Kidney tubule cell (primary cell): ENCODE results near the gene ZP2.
"Not testable (repeated sequence)": the region's sequence is repeated elsewhere in the genome, so short reads cannot be mapped to it uniquely, and the experiment has no call there.

ENCODE experiments used
- DNase-seq: peaks from one replicate; pipeline ENCODE4 v3.0.0-alpha.2; 2018; ENCODE audit warnings: low spot score

The ZP2 gene

DNA sequence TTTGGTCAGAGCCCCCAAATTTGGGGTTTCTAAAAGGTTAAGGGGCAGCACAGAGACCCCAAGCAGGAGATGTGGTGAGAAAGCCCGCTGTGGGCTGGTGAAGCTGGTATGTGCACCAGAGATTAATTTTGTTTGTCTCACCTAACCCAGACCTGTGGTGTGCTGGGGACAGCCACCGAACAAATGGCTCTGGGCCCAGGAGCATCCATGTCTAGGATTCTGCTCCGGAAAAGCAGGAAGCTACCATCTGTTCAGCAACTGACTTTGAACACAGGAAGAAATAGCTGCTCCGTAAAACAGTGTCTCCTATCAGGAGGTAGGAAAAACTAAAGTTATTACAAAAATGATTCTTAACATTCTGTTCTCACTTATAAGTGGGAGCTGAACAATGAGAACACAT lies 2.7 kb upstream of the ZP2 start:
- no peak for DNase-seq

DNA sequence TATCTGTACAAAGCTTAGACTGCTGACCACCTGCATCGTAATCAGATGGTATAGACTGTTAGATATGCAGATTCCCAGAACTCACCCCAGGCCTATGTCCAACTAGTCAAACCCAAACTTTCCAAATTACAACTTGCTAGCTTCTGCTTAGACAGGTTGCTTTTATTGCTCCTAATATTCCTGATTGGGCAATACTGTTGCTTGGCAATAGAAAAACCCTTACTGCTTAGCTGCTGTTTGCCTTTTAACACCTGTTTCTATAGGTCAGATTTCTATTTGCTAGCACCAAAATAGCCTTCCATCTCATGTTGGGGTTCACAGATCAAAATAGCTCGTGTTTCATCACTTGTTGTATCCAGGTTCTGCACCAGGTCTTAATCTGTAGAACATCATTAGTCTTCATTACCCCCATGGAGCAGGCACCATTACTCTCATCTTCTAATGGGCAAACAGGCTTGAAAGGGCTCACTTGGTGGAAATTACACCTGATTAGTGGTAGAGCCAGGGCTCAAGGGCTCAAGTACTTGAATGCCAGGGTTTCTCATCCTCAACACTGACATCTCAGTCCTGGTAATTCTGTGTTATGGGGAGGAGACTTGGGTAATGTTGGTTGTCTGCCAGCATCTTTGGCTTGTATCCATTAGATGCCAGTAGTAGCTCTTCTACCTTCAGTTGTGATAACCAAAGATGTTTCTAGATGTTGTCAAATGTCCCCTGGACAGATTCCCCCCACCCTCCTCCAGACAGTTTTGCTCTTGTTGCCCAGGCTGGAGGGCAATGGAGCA lies 2.7 kb downstream of the ZP2 start:
- no peak for DNase-seq

DNA sequence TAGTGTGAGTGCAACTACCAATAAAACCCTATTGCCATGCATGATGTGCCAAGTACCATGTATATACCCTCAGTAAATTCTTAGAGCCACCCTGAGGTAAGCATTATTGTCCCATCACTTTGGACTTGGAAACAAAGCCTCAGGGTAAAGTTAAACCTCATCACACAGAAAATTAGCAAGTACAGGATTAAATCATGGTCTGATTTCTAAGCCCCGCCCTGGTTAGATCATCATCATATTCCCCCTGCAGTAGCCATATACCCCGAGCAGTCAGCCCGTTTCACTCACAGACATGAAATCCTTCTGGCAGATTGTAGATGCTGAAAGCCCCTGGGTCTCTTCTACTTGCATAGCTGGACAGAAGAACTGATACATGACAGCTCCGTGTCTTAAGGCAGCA lies 4.8 kb downstream of the ZP2 start:
- no peak for DNase-seq

DNA sequence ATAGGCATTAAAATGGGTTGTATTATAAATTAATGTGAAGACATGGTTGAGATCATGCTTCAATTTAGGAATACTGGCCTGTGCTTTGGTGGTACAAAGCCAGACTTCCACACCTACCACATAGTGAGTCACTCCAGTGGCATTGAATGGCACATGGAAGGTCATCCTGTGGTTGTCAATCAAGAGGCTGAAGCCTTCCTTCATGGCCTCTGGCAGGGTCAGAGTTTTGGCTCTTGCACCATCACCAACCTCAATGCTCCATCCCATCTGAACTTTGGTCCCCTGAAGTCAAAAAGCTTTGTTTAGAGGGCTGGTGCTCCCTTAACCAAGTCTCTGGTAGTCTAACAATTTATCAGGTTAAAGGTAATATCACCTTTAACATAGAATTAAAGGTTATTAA lies 6.1 kb downstream of the ZP2 start:
- DNase-seq, result peak; percentile 39

DNA sequence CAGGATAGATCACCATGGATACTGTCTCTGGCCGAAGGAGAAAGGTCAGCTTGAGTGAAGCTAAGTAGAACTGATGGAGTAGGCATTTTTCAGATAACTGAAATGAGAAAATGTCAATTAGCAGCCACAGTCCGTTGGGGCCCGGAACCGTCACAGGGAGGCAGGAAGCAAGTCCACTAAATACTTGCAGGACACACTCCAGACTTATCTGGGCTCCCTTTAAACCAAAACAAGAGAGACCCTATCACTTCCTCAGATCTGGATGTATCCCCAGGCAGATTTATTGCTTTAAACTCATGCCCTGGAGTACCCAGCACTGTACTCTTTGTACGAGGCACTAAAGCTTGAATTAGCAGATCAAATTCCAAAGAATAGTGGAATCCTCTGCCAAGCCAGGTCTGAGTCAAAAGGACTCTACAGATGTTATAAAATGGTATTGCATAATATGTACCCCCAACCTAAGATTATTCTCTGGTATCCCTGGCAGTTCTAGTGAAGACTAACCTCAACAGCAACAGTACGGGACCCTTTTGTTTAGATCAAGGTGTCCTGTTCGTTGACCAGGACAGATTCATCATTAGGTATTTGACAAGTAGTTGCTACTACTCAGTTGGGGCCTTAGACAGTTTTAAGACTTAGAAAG lies 8.1 kb downstream of the ZP2 start:
- DNase-seq, result no peak

DNA sequence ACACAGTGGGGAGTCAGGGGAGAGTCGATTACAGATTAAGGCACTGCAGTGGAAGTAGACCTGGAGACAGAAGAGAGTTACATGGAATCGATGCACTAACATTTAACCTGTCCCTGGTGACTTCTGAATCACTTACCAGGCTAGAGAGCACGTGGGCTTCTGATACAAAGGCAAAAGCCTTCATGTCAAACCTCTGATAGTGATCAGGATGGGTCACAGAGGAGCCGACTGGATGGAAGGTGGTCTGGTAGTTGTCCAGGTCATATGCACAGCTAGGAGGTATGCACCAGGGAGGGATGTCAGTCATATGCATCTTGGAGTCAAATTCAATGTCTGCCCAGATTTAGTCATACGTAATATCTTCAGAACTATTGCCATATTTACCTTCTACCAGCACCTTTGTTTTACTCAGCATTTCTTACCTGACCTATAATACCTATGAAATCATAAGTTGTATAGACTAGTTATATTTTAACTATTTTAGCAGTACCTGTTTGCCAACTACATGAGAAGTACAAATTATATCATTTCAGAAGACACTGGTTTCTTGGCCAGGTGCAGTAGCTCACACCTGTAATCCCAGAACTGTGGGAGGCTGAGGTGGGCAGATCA lies 11.7 kb downstream of the ZP2 start:
- no peak for DNase-seq

DNA sequence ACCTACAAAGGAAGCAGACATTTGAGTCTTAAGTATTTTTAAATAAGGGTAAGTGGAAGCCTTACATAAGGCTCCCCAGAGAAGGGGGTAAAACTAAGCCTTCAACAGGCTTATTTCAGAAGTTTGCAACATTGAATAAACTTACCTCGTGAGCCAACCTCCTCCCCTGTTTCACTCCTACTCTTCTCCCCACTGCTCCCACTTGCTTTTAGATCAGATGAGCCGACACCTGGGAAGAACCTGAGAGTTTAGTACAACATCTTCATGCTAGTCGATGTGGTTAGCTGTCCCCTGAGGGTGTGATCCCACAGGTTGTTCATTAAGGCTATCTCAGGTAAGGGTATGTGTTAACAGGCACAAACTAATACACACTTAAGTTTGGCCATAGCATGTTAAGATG lies 13.8 kb downstream of the ZP2 start:
- DNase-seq, result no peak

DNA sequence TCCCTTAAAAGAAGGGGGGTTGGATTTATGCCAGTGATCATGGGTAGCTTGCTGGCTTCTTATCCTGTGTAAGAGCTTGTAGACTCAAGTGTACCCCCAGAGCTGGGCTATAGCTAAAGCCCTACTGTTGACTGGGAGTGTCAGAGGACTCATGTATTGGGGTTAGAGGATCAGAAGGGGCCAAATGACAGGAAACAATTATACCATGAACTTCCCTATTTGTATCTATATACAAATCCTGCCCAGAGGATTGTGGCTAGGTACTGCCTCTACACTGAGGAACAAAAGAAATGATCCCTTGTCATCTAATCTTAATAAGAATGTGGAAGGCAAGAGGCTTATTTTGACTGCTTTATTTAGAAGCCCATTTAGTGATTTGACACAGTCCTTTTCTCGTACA lies 14.3 kb downstream of the ZP2 start:
- DNase-seq, result no peak

DNA sequence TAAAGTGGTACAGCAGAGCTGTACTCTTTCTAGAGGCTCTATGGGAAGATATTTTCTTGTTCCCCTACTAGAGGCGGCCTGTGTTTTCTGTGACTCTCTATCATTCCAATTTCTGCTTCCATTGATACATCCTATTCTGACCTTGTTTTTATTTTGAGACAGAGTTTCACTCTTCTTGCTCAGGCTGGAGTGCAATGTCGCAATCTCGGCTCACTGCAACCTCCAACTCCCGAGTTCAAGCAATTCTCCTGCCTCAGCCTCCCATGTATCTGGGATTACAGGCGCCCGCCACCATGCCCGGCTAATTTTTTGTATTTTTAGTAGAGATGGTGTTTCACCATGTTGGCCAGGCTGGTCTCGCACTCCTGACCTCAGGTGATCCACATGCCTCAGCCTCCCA lies 16.0 kb downstream of the ZP2 start:
- DNase-seq, result not testable (repeated sequence)

DNA sequence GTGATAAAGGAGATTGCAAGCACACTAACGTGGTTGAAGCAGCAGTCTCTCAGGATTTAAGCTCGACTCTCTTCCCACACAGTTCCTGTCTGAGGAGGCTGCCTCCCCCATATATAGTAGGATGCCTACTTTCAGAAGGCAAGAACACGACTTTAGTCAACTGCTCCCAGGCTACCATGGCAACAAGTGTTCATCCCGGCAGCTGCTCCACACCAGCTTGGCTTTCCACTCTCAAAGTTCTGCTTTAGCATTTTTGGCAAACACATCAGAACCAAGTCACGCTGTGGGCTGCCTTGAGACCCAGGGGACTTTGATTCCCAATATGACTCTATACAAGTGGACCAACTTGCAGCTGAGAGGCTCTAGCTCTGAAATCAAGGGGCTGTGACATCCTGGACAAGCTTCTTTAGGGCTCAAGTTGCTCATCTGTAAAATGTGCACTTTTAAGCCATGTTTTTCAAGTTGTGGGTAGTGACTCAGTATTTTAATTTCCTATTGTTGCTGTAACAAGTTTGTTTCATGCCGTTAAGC lies 16.5 kb downstream of the ZP2 start:
- peak; percentile 25 for DNase-seq

DNA sequence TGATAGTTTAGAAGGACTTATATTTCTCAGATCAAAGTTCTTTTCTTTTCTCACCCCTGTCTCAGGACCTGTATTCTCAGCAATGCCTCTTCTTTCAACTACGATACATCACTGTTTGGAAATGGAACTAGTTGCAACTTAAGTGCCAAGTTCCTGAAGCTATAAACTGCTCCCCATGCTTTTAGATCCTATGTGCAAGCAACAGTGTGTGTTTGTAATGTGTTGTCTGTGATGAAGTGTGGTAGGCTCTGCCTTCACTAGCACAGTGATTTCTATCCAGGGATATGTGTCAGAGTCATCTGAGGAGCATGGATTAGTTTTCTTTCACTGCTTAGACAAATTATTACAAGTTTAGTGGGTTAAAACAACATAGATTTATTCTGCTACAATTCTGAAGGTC lies 18.4 kb downstream of the ZP2 start:
- DNase-seq, result no peak

DNA sequence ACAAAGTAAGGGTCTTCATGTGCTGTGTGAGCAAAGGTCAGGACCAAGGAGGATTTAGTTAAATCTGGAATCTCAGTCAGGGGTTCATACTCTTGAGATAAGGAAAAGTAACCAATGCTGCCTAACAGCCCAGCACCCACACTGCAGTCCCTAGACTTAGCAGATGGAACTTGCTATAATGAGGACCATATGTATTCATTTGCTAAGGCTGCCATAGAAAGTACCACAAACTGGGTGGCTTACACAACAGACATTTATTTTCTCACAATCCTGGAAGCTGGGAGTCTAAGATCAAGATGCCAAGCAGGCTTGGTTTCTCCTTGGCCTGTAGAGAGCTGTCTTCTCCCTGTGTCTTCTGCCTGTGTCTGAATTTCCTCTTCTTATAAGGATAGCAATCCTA lies 20.8 kb downstream of the ZP2 start:
- no peak for DNase-seq

DNA sequence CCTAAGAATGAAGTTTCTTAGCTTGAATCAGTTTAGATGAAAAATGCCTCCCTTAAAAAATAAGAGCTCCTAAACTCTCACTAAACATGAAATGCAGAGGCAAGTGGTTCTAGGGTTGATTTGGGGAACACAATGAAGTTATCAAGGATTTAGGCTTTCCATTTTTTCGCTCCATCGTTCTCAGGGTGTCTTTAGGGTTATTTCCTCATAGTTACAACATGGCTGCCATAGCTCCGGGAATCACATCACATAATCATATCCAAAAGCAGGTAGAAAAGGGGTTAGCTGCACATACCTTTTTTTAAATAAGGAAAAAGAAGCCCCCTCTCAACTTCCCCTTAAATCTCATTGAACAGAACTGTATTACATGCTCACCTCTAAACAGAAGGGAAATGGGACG lies 21.4 kb downstream of the ZP2 start:
- no peak for DNase-seq

DNA sequence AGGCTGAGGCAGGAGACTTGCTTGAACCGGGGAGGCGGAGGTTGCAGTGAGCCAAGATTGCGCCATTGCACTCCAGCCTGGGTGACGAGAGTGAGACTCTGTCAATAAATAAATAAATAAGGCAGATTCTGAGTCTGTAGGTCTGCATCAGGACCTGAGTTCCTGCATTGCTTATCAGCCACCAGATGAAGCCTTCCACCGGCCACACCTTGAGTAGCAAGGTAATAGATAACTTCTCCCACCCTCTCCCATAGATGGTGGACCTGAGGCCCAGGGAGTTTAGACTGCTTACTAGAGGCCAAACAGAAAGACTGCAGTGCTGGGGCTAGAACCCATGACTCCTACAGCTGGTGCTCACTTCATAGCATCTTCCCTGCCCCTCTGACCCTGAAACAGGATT lies 22.1 kb downstream of the ZP2 start:
- no peak for DNase-seq

DNA sequence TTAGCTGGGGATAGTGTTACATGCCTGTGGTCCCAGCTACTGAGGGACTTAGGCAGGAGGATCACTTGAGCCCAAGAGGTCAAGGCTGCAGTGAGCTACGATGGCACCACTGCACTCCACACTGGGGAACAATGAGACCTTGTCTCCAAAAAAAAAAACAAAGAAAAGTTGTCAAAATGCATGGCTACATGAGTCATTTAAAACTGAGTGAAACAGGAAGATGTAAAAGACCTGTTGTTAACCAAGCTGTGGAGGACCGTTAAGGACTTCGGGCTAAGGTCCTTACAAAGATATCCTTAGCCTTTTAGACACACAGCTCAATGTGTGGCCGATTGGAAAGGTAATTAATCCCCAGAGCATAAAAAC lies 25.1 kb downstream of the ZP2 start:
- DNase-seq, result peak; percentile 22

DNA sequence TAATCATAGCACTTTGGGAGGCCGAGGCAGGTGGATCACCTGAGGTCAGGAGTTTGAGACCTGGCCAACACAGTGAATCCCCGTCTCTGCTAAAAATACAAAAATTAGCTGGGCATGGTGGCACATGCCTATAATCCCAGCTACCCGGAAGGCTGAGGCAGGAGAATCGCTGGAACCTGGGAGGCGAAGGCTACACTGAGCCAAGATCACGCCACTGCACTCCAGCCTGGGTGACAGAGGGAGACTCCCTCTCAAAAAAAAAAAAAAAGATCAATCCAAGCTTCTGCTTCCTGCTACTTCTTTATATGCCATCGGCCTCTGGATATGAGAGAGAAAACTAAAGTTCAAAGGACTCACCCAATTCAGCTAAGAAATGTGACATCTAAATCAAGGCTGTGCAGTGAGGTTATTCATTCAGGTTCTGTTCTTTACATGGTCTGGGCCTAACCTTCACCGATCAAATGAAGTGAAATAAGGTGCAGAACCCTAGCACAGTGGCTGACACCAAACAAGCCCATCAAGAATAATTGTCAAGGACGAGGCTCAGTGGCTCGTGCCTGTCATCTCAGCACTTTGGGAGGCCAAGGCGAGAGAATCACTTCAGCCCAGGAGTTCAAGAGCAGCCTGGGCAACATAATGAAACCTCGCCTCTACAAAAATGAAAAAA lies 25.6 kb downstream of the ZP2 start:
- DNase-seq, result no peak

DNA sequence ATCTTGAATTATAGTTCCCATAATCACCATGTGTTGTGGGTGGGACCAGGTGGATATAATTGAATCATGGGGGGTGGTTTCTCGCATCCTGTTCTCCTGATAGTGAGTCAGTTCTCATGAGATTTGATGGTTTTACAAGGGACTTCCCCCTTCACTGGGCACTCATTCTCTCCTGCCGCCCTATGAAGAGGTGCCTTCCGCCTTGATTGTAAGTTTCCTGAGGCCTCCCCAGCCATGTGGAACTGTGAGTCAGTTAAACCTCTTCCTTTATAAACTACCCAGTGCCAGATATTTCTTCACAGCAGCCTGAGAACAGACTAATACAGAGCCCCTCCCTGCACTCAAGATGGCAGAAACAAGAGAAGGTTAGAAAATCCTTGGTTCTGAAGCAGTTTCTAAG lies 26.5 kb downstream of the ZP2 start:
- peak; percentile 89 for DNase-seq

DNA sequence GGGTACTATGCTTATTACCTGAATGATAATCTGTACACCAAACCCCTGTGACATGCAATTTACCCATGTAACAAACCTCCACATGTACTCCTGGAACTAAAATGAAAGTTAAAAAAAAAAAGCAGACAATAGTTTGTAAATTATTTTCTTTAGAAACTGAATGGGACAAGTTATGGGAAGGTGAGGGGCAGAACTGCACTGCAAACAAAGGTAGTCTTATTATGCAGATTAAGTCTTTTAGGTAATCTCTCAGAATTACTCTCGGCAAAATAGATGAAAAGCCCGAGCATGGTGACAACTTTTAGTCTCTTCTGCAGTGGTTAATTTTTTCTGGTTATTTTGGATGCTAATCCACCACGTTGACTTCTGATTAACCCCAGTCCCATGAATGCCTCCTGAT lies 27.4 kb downstream of the ZP2 start:
- DNase-seq, result no peak

DNA sequence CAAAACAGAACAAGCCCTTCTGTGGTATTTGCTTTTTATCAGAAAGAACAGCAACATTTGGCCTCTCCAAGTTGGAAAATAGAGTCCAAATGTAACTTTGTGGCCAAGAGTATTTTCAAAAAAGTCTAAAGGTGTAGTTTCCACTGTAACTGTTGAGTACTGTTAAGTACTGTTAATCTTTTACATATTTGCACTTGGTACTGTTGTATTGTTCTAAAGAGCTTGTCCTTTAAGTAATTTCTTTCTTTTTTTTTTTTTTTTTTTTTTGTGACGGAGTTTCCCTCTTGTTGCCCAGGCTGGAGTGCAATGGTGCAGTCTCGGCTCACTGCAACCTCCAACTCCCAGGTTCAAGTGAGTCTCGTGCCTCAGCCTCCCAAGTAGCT lies 31.4 kb downstream of the ZP2 start:
- DNase-seq, result no peak

DNA sequence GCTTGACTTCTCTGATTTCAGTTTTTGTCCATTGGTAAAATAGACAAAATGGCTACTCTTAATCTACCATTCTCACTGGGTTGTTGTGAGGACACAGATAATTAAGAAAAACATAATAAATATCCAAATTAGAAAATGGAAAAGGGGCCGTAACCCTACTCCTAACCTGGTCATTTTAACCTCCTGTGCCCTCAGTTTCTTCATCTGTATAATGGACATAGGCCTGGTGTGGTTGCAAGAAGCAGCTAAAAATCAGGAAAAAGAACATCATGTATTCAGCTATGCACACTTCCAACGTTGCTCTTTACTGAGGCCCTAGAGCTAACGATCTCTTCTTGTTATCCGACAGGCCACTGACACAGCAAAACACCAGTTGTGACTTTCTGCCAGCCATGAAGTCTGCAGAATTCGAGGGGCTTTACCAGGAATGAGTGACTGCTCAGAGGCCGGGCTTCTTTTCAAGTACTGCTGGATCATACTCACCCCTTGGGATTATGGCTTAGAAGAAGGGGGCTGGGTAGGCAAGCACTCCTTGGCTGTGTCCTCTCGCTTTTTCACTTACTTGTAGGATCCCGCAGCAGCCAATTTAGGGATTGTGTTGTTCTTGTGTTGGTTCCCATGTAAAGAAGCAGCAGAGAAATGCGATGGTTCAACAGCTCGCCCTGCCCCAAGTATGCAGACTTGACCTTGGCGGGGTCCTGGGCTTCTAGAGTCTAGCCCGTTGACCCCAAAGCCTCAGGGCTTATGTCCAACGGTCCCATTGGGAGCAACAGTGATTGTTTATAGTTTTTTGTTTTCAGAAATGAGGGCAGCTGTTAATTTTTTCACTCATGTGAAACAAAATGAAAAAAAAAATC lies 32.0 kb downstream of the ZP2 start:
- DNase-seq, result no peak

DNA sequence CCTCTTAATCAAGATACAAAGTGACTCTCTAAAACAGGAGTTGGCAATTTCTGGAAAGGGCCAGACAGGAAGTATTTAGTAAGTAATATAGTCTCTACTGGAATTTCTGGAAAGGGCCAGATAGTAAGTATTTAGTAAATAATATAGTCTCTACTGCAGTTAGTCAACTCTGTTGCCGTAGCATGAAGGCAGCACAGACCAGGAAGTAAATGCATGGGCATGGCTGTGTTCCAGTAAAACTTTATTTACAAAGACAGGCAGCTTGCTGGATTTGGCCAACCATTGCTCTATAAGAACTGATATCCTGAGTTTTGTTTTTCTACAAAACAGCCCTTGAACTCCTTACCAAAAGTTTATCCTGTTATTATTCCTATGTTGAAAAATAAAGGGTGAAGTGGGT lies 36.0 kb downstream of the ZP2 start:
- DNase-seq, result no peak

DNA sequence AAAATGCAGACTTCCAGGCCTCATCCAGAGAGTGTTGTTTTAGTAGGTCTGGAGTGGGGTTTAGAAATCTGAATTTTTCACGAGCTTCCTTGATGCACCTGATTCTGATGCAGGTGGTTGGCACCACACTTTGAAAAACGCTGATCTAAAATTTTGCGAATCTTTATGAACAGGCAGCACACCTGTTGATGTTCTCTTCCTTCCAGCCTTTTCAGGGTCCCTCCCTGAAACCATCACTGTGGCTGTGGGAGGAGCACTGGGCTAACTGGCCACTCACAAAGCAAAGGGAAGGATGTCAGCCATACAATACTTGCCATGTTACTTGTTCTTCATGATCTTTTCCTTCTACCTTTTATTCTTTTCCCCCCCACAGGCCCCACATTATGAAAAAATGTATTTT lies 38.7 kb downstream of the ZP2 start:
- DNase-seq, result no peak
